Keratinocyte (primary cell): ENCODE data around the gene NRF1. TPM values are rescaled to one million over a fixed set of nuclear protein-coding genes. Genes with fewer than 3 reads are reported as not detected.

Experiments used
- DNase-seq: peaks from one replicate; pipeline ENCODE4 v3.0.0-alpha.2; 2011; ENCODE audit warnings: low read depth, missing footprints, low spot score
- FAIRE-seq: peaks from 2 replicates; lab custom pipeline; 2011; peaks lifted over from hg19 to GRCh38; lab: Jason Lieb, UNC
- H2AFZ ChIP-seq: 2 replicates; pipeline ENCODE4 v1.6.0; 2012; ENCODE audit warnings: low read length, control low read depth, inconsistent platforms; ENCODE audit not compliant: control insufficient read depth
- H3K27ac ChIP-seq: 2 replicates; pipeline ENCODE4 v1.5.1; 2011; ENCODE audit warnings: low read length; ENCODE audit not compliant: control insufficient read depth, insufficient read depth
- H3K27me3 ChIP-seq: 3 replicates; pipeline ENCODE4 v1.6.0; 2011; ENCODE audit warnings: low read length; ENCODE audit not compliant: control insufficient read depth, insufficient read depth; ENCODE audit errors: extremely low read depth
- H3K36me3 ChIP-seq, 2 experiments: 2 replicates in 1 of 2; 3 replicates in 1 of 2; pipeline ENCODE4 v1.5.1; 2011; ENCODE audit warnings: low read length in 2 of 2, mild to moderate bottlenecking in 1 of 2; ENCODE audit not compliant: control insufficient read depth in 2 of 2, insufficient read depth in 2 of 2; ENCODE audit errors: extremely low read depth in 1 of 2
- H3K4me1 ChIP-seq: 3 replicates; pipeline ENCODE4 v1.5.1; 2011; ENCODE audit warnings: low read length; ENCODE audit not compliant: control insufficient read depth, insufficient read depth; ENCODE audit errors: extremely low read depth
- H3K4me2 ChIP-seq: 3 replicates; pipeline ENCODE4 v1.6.0; 2011; ENCODE audit warnings: low read depth, low read length; ENCODE audit not compliant: control insufficient read depth, insufficient read depth; ENCODE audit errors: extremely low read depth
- H3K4me3 ChIP-seq, 3 experiments: fragments of 200-600 bp in 1 of 3; sonication (generic) in 1 of 3; 2 replicates in 2 of 3; 3 replicates in 1 of 3; pipeline ENCODE4 v1.5.1; 2011 to 2016; ENCODE audit warnings: low read length in 3 of 3, mild to moderate bottlenecking in 3 of 3, control low read depth in 2 of 3, inconsistent platforms in 1 of 3, low read depth in 1 of 3, mixed read lengths in 1 of 3, mixed run types in 1 of 3, moderate library complexity in 1 of 3; ENCODE audit not compliant: control insufficient read depth in 2 of 3, insufficient read depth in 2 of 3; ENCODE audit errors: extremely low read depth in 1 of 3
- H3K79me2 ChIP-seq: 2 replicates; pipeline ENCODE4 v1.6.0; 2012; ENCODE audit warnings: low read length; ENCODE audit not compliant: control insufficient read depth, insufficient read depth
- H3K9ac ChIP-seq: 3 replicates; pipeline ENCODE4 v1.6.0; 2011; ENCODE audit warnings: low read length; ENCODE audit not compliant: control insufficient read depth, insufficient read depth; ENCODE audit errors: extremely low read depth
- H3K9me1 ChIP-seq: 3 replicates; pipeline ENCODE4 v1.6.0; 2011; ENCODE audit warnings: low read length; ENCODE audit not compliant: control insufficient read depth, insufficient read depth; ENCODE audit errors: extremely low read depth
- H3K9me3 ChIP-seq: 2 replicates; pipeline ENCODE4 v1.5.1; 2012; ENCODE audit warnings: low read depth, low read length; ENCODE audit not compliant: control insufficient read depth
- H4K20me1 ChIP-seq: 3 replicates; pipeline ENCODE4 v1.6.0; 2011; ENCODE audit warnings: low read length; ENCODE audit not compliant: control insufficient read depth, insufficient read depth; ENCODE audit errors: extremely low read depth
- EZH2 ChIP-seq: IDR thresholded peaks from one replicate; pipeline ENCODE4 v1.6.1; 2012; ENCODE audit warnings: inconsistent platforms, mild to moderate bottlenecking, low read length, moderate library complexity
- dilution Hi-C: fragments of 300-500 bp; cut with MboI; formaldehyde crosslinking; loops from one replicate; pipeline ENCODE4 v1.7.0; 2020; ENCODE audit warnings: low sequenced_read_pairs; ENCODE audit not compliant: extremely low pct_ligation_motif_present
- polyA plus RNA-seq, 5 experiments: library from polyadenylated mRNA; depleted of rRNA in 3 of 5; stranded (reverse) in 3 of 5; stranded (forward) in 1 of 5; unstranded in 1 of 5; fragments of >200 nt; gene quantifications; 1 replicate in 1 of 5; 2 replicates in 3 of 5; 3 replicates in 1 of 5; pipeline versions ENCODE4 v1.2.1 to v1.2.3, GENCODE V29; 2011 to 2012; ENCODE audit warnings: missing spikeins in 2 of 5, low read depth in 1 of 5, low replicate concordance in 1 of 5
- TF ChIP-seq, protein P1 (sequence below), 3 experiments: IDR thresholded peaks in 1 of 3; conservative IDR thresholded peaks in 1 of 3; optimal IDR thresholded peaks in 1 of 3; 2 replicates in 2 of 3; 3 replicates in 1 of 3; pipeline versions ENCODE3 to v1.5.1; 2011; ENCODE audit warnings: low read length in 3 of 3, mild to moderate bottlenecking in 3 of 3, moderate library complexity in 2 of 3, control low read depth in 1 of 3, inconsistent platforms in 1 of 3; ENCODE audit not compliant: insufficient read depth in 2 of 3; ENCODE audit errors: extremely low read depth in 1 of 3

The NRF1 gene
- polyA plus RNA-seq, 1 donor (not counting 4 experiments of a cell fraction or from before 2014, with no cell fraction given) = 12.6 TPM

DNA sequence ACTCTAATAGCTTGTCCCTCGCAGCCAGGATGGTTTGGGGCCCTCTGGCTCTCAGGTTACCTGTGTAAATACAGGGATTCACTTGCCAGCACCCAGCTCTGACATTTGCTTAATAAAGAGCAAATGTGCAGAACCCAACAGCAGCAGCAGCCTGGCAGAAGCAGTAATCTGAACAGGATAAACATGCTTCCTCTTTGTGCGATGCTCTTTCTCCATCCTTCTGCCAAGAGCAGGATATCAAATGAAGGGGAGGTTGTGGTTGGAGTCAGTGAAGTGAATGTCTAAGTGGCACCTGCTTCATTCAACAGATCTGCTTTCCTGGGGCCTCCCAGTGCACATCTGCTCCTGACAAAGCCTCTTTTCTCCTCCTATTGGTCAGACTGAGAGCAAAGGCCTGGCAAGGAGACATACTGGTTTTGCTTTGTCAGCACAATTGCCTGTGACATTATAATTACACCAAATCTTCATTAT lies 130.3 kb downstream of the NRF1 start:
- H3K9me1 ChIP-seq = no peaks in the 10 kb centered on the region
- dilution Hi-C loops = no loop called here
- peaks cover 0 to 7% of the 10 kb centered on the region in 2 experiments for H3K36me3 ChIP-seq
- FAIRE-seq (no peak), DNase-seq (no peak)
- H2AFZ ChIP-seq = no peak overlapping the region
- no peak overlapping the region for H3K9ac ChIP-seq
- H3K27ac ChIP-seq = no peak overlapping the region
- H3K4me3 ChIP-seq = no peak overlapping the region
- no peak overlapping the region for H3K4me2 ChIP-seq
- no peaks in the 10 kb centered on the region for H3K9me3 ChIP-seq
- H4K20me1 ChIP-seq = no peaks in the 10 kb centered on the region
- H3K4me1 ChIP-seq = no peaks in the 10 kb centered on the region
- TF ChIP-seq, protein P1, sequence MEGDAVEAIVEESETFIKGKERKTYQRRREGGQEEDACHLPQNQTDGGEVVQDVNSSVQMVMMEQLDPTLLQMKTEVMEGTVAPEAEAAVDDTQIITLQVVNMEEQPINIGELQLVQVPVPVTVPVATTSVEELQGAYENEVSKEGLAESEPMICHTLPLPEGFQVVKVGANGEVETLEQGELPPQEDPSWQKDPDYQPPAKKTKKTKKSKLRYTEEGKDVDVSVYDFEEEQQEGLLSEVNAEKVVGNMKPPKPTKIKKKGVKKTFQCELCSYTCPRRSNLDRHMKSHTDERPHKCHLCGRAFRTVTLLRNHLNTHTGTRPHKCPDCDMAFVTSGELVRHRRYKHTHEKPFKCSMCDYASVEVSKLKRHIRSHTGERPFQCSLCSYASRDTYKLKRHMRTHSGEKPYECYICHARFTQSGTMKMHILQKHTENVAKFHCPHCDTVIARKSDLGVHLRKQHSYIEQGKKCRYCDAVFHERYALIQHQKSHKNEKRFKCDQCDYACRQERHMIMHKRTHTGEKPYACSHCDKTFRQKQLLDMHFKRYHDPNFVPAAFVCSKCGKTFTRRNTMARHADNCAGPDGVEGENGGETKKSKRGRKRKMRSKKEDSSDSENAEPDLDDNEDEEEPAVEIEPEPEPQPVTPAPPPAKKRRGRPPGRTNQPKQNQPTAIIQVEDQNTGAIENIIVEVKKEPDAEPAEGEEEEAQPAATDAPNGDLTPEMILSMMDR (optimal IDR thresholded peaks at IDR 0.05 in 1 of 3, IDR thresholded peaks at IDR 0.05 in 1 of 3, conservative IDR thresholded peaks at IDR 0.05 in 1 of 3; ENCODE audit: extremely low read depth in 1 of 3, insufficient read depth in 2 of 3, low read length in 3 of 3) = no peak
- no peak for TF ChIP-seq EZH2
- H3K27me3 ChIP-seq = no peaks in the 10 kb centered on the region
- no peaks in the 10 kb centered on the region for H3K79me2 ChIP-seq

DNA sequence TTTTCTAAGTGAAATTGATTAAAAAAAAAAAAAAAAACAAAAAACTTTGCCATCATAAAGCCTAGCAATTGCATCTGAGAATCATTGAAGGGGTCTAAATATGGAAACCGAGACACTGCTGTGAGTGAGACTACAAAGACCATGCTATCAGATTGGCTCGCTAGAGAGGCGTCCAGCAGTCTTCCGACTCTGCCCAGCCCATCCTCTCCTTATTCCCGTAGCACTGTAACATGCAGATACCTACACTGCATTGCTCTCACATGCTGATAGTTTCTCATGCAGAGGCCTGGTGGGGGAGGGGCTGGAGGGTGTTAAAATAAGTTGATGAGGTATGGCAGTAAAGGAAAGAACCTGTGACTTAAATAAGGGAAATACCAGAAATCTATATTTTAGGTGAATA lies 130.7 kb downstream of the NRF1 start:
- Histone ChIP-seq H2AFZ (no peak overlapping the region), H3K4me1 (no peaks in the 10 kb centered on the region), H3K4me2 (no peak overlapping the region), H3K9me3 (no peaks in the 10 kb centered on the region), H3K9me1 (no peaks in the 10 kb centered on the region), H3K79me2 (no peaks in the 10 kb centered on the region), H3K27ac (no peak overlapping the region), H3K4me3 (no peak overlapping the region), H3K27me3 (no peaks in the 10 kb centered on the region), H3K9ac (no peak overlapping the region), H4K20me1 (no peaks in the 10 kb centered on the region), H3K36me3 (peaks cover 0 to 7% of the 10 kb centered on the region in 2 experiments)
- no peak for DNase-seq
- TF ChIP-seq, protein P1 (optimal IDR thresholded peaks at IDR 0.05 in 1 of 3, IDR thresholded peaks at IDR 0.05 in 1 of 3, conservative IDR thresholded peaks at IDR 0.05 in 1 of 3; ENCODE audit: extremely low read depth in 1 of 3, insufficient read depth in 2 of 3, low read length in 3 of 3) = no peak
- no peak for TF ChIP-seq EZH2
- no peak for FAIRE-seq
- dilution Hi-C loops = no loop called here
